ENCODE data around the gene MET. TPM values are rescaled to one million over a fixed set of nuclear protein-coding genes. Genes with fewer than 3 reads are reported as not detected.
"Not testable (repeated sequence)": the region's sequence is repeated elsewhere in the genome, so short reads cannot be mapped to it uniquely, and the experiment has no call there.

MET gene
- total RNA-seq, 2 experiments from 2014 or later = 0.16 to 0.27 TPM

DNA sequence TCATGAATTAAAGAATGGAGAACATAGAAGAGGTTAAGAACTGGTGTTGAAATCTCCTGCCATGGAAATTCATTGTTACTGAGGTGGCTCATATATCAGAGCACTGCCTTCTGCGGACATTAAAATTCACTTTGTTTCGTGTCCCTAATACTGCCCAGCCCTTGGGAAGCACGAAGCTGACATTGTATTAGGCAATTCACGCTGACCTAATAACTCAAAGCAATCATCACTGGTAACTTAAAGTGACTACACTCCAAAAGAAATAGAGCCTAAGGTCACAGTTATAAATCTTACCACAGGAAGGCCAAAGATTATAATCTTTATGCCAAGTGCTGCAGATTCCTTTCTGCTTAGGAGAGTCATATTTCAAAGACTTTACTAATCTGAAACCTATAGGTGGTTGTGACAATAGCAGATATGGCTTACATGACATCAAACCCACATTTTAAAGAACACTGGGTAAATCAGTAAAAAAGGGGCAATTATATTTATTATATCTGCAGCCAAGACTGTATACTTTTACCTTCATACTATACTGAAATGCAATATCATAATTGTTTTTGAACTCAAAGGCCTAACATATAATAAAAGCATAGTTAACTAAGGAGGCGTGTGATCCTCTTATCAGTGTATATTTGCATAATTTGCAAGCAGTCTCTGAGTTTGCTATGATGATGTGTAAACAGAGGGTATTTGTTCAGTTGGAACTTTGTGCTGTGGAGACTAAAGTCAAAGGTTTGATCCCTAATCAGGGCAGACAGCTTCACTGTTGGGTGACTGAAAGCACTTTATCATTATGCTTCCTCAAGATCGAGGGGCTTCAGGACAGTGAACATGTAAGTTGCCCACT, 138.5 kb downstream of the MET start:
- no peaks in the 10 kb centered on the region for H3K9me3 Mint-ChIP-seq
- no peak for ATAC-seq

DNA sequence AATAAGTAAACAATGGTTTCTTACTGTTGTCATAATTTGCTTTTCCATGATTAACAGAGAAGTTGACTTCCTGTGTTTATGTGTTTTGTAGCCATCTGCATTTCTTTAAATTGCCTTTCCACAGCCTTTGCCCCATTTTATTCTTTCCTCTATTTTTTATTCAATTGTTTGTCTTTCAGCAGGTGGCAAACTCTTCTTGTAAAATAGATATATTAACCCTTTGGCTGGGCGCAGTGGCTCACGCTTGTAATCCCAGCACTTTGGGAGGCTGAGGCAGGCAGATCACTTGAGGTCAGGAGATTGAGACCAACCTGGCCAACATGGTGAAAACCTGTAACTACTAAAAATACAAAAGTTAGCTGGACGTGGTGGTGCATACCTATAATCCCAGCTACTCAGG, 139.8 kb downstream of the MET start:
- H3K27me3 Mint-ChIP-seq = peaks cover 5% of the 10 kb centered on the region
- intact Hi-C loops (cut with micrococcal nuclease) = no loop called here
- no peak overlapping the region for H3K4me3 Mint-ChIP-seq
- TF ChIP-seq, protein P1, sequence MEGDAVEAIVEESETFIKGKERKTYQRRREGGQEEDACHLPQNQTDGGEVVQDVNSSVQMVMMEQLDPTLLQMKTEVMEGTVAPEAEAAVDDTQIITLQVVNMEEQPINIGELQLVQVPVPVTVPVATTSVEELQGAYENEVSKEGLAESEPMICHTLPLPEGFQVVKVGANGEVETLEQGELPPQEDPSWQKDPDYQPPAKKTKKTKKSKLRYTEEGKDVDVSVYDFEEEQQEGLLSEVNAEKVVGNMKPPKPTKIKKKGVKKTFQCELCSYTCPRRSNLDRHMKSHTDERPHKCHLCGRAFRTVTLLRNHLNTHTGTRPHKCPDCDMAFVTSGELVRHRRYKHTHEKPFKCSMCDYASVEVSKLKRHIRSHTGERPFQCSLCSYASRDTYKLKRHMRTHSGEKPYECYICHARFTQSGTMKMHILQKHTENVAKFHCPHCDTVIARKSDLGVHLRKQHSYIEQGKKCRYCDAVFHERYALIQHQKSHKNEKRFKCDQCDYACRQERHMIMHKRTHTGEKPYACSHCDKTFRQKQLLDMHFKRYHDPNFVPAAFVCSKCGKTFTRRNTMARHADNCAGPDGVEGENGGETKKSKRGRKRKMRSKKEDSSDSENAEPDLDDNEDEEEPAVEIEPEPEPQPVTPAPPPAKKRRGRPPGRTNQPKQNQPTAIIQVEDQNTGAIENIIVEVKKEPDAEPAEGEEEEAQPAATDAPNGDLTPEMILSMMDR (IDR thresholded peaks at IDR 0.05) = no peak
- H3K4me1 Mint-ChIP-seq (ENCODE audit: low read depth) = no peaks in the 10 kb centered on the region
- H3K27ac Mint-ChIP-seq = no peak overlapping the region
- ATAC-seq (no peak), DNase-seq (no peak)
- ChIA-PET CTCF (interaction anchor here (1.4 to 2.2 kb wide), 2 partner anchors 21 to 220 kb away, joined by 3 to 16 read pairs; no protein-coding TSS in a partner anchor), POLR2A (no interaction called here)
- no peaks in the 10 kb centered on the region for H3K36me3 Mint-ChIP-seq (ENCODE audit: low read depth)
- H3K9me3 Mint-ChIP-seq = no peaks in the 10 kb centered on the region

More for the DNA sequence above, 138.5 kb downstream of the MET start:
- Mint-ChIP-seq H3K36me3 (ENCODE audit: low read depth) (no peaks in the 10 kb centered on the region), H3K4me3 (no peak overlapping the region), H3K4me1 (ENCODE audit: low read depth) (no peaks in the 10 kb centered on the region), H3K27ac (no peak overlapping the region), H3K27me3 (peaks cover 5% of the 10 kb centered on the region)
- ChIA-PET CTCF (interaction anchor here (0.7 to 2.2 kb wide), 10 partner anchors 15 to 677 kb away, joined by 3 to 16 read pairs (median 4); no protein-coding TSS in a partner anchor), POLR2A (no interaction called here)
- intact Hi-C loops (cut with micrococcal nuclease) = no loop called here
- TF ChIP-seq, protein P1 (IDR thresholded peaks at IDR 0.05) = no peak
- DNase-seq = no peak

DNA sequence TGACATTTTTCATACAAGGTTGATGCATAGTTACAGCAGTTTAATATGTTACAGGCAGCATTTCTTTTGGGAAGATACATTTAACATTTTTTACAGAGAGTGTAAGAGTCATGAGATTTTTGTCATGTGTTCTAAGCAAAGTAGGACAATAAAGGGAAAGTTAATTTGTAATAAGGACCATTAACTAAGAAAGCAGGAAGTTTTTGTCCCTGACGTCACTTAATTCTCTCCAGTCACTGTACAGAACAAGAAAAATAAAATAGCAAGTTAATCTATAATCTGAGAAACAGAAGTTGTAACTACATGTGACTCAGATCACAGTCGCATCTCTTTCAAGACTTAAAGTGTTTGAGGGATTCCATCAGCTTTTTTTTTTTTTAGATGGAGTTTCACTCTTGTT, 140.9 kb downstream of the MET start:
- ATAC-seq (no peak), DNase-seq (no peak)
- Mint-ChIP-seq H3K27me3 (peaks cover 9% of the 10 kb centered on the region), H3K4me1 (ENCODE audit: low read depth) (no peaks in the 10 kb centered on the region), H3K9me3 (no peaks in the 10 kb centered on the region), H3K27ac (no peak overlapping the region), H3K4me3 (no peak overlapping the region), H3K36me3 (ENCODE audit: low read depth) (no peaks in the 10 kb centered on the region)
- POLR2A ChIA-PET = no interaction called here
- TF ChIP-seq, protein P1 (IDR thresholded peaks at IDR 0.05) = no peak
- CTCF ChIA-PET = interaction anchor here (1.7 kb wide), 1 partner anchor 221 kb away, joined by 6 read pairs; no protein-coding TSS in a partner anchor
- intact Hi-C loops (cut with micrococcal nuclease) = no loop called here

DNA sequence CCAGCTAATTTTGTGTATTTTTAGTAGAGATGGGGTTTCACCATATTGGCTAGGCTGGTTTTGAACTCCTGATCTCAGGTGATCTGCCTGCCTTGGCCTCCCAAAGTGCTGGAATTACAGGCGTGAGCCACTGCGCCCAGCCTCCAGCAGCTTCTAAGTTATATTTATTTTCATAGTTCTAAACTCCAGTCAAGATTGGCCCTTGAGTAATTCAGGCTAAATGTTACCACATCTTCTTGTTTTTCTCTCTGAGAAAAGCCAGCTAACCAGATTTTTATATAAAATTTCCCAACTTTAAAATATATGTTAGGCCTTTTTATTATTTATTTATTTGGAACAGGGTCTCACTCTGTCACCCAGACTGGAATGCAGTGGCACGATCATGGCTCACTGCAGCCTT, 141.4 kb downstream of the MET start:
- H3K4me1 Mint-ChIP-seq (ENCODE audit: low read depth); DNase-seq; H3K27me3 Mint-ChIP-seq; POLR2A ChIA-PET; intact Hi-C loops (cut with micrococcal nuclease); H3K4me3 Mint-ChIP-seq; H3K27ac Mint-ChIP-seq; ATAC-seq; H3K9me3 Mint-ChIP-seq; H3K36me3 Mint-ChIP-seq (ENCODE audit: low read depth): not testable (repeated sequence)
- CTCF ChIA-PET = interaction anchor here (1.7 kb wide), 1 partner anchor 221 kb away, joined by 6 read pairs; no protein-coding TSS in a partner anchor

DNA sequence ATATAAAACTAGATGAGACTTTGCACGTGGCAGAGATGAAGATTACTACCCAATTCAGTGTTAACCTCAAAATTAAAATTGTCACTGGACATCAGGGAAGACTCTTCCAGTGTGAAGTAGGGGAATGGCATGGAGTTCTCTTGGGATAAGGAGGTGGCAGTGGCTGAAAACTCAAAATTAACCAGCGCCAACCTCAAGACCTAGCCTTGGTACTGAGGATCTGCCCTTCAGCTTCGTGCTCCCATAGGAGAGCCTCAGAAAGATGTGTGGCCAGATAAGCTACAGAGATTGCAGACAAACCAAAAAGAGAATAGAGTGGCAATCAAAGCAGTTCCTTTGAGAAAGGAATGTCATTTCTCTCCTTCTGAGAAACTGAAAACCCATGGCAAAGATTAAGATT, 143.0 kb downstream of the MET start:
- no peaks in the 10 kb centered on the region for H3K9me3 Mint-ChIP-seq
- ATAC-seq = no peak
- no peak overlapping the region for H3K4me3 Mint-ChIP-seq
- H3K4me1 Mint-ChIP-seq (ENCODE audit: low read depth) = no peaks in the 10 kb centered on the region
- H3K36me3 Mint-ChIP-seq (ENCODE audit: low read depth) = no peaks in the 10 kb centered on the region
- peaks cover 12% of the 10 kb centered on the region for H3K27me3 Mint-ChIP-seq
- H3K27ac Mint-ChIP-seq = no peak overlapping the region
- ChIA-PET POLR2A (no interaction called here), CTCF (no interaction called here)
- intact Hi-C loops (cut with micrococcal nuclease) = no loop called here
- no peak for DNase-seq
- TF ChIP-seq, protein P1 (IDR thresholded peaks at IDR 0.05) = no peak
